AG04450 (cell line): ENCODE measurements around the gene NFIB. TPM values are rescaled to one million over a fixed set of nuclear protein-coding genes. Genes with fewer than 3 reads are reported as not detected.

Source experiments
- CTCF ChIA-PET: fragments of 300-600, 350-600 bp; formaldehyde crosslinking; extraction: SDS; loops from one replicate; lab custom pipeline; 2022; ENCODE audit warnings: antibody characterized with exemption, inconsistent platforms; lab: Charles Lee
- POLR2A ChIA-PET: fragments of 350-600 bp; formaldehyde crosslinking; extraction: SDS; loops from one replicate; lab custom pipeline; 2021; ENCODE audit warnings: antibody characterized with exemption, inconsistent platforms; lab: Yijun Ruan, JAX
- DNase-seq: peaks from one replicate; pipeline ENCODE4 v3.0.0-alpha.2; 2011; ENCODE audit warnings: low read depth, low spot score
- H3K27ac ChIP-seq: one replicate; pipeline ENCODE4 v1.5.1; 2012; ENCODE audit warnings: low read depth, low read length, control low read depth
- H3K27me3 ChIP-seq: one replicate; pipeline ENCODE4 v1.6.0; 2012; ENCODE audit warnings: low read length; ENCODE audit not compliant: control insufficient read depth, insufficient read depth
- H3K4me3 ChIP-seq: 2 replicates; pipeline ENCODE4 v1.5.1; 2011; ENCODE audit warnings: mild to moderate bottlenecking, low read depth, low read length, control low read depth
- H3K9me3 ChIP-seq: 2 replicates; pipeline ENCODE4 v1.5.1; 2012; ENCODE audit warnings: low read length; ENCODE audit not compliant: control insufficient read depth, insufficient read depth
- CTCF ChIP-seq: IDR thresholded peaks from 2 replicates; pipeline ENCODE4 v1.5.1; 2011; ENCODE audit warnings: low read depth, low read length, control low read depth, inconsistent platforms
- polyA plus RNA-seq: library from polyadenylated mRNA; depleted of rRNA; stranded (reverse); fragments of >200 nt; gene quantifications from 2 replicates; pipeline ENCODE4 v1.2.3, GENCODE V29; 2011

NFIB gene
- polyA plus RNA-seq, 1 experiment, result 2.2 TPM

- POLR2A ChIA-PET, result no interaction called here
- Histone ChIP-seq H3K9me3 (no peaks in the 10 kb centered on the region), H3K27ac (no peak overlapping the region), H3K27me3 (no peaks in the 10 kb centered on the region), H3K4me3 (no peak overlapping the region)
- DNase-seq, result peak; percentile 23
- TF ChIP-seq CTCF, result no peak
- CTCF ChIA-PET, result no interaction called here
Observed at GRCh38 chr9:14170973-14171596, 142.9 kb downstream of the NFIB start.

- Histone ChIP-seq H3K27me3 (no peaks in the 10 kb centered on the region), H3K27ac (no peak overlapping the region), H3K4me3 (no peak overlapping the region), H3K9me3 (no peaks in the 10 kb centered on the region)
- ChIA-PET CTCF (interaction anchor here (0.5 kb wide), 1 partner anchor 18 kb away, joined by 5 read pairs; no protein-coding TSS in a partner anchor), POLR2A (no interaction called here)
- DNase-seq, result no peak
- TF ChIP-seq CTCF, result no peak
Observed at GRCh38 chr9:14170392-14170931, 143.5 kb downstream of the NFIB start.

GRCh38 chr9:14168381-14168780 is 145.6 kb downstream of the NFIB start:
- Histone ChIP-seq H3K4me3 (no peak overlapping the region), H3K27me3 (no peaks in the 10 kb centered on the region), H3K27ac (no peak overlapping the region), H3K9me3 (no peaks in the 10 kb centered on the region)
- ChIA-PET POLR2A (no interaction called here), CTCF (no interaction called here)
- DNase-seq, result no peak
- TF ChIP-seq CTCF, result no peak

- DNase-seq, result no peak
- CTCF ChIA-PET, result no interaction called here
- POLR2A ChIA-PET, result no interaction called here
- H3K27ac ChIP-seq, result no peak overlapping the region
- H3K27me3 ChIP-seq, result no peaks in the 10 kb centered on the region
- H3K9me3 ChIP-seq, result no peaks in the 10 kb centered on the region
- TF ChIP-seq CTCF, result no peak
- H3K4me3 ChIP-seq, result no peak overlapping the region
Observed at GRCh38 chr9:14165376-14166035, 148.4 kb downstream of the NFIB start.

- no peak for TF ChIP-seq CTCF
- ChIA-PET CTCF (no interaction called here), POLR2A (no interaction called here)
Observed at GRCh38 chr9:14164908-14165307, 149.0 kb downstream of the NFIB start.

More at GRCh38 chr9:14164908-14165307, 149.0 kb downstream of the NFIB start:
- Histone ChIP-seq H3K27ac (no peak overlapping the region), H3K4me3 (no peak overlapping the region), H3K9me3 (no peaks in the 10 kb centered on the region), H3K27me3 (no peaks in the 10 kb centered on the region)
- DNase-seq, result no peak
